GM12891 (cell line): ENCODE results near the gene SARDH.

ENCODE experiments used
- PAX5 ChIP-seq: IDR thresholded peaks from 2 replicates; pipeline ENCODE4 v1.6.1; 2011; ENCODE audit warnings: low read length, moderate library complexity, mild to moderate bottlenecking; ENCODE audit not compliant: insufficient read depth, severe bottlenecking
- POLR2A ChIP-seq: IDR thresholded peaks from 2 replicates; pipeline ENCODE4 v1.6.1; 2011; ENCODE audit warnings: low read depth, low read length, control low read depth
- POLR2AphosphoS5 ChIP-seq: IDR thresholded peaks from 2 replicates; pipeline ENCODE4 v1.6.1; 2011; ENCODE audit warnings: low read depth, low read length, control low read depth
- TAF1 ChIP-seq: IDR thresholded peaks from 2 replicates; pipeline ENCODE4 v1.6.1; 2011; ENCODE audit warnings: low read depth, low read length, control low read depth

- TF ChIP-seq PAX5 (no peak), POLR2A (no peak), TAF1 (no peak), POLR2AphosphoS5 (no peak)
Observed at GRCh38 chr9:133682818-133683585, 55.1 kb downstream of the SARDH start.
